ENCODE results near the gene TGM1.

GRCh38 chr14:24253936-24254335, 9.0 kb downstream of the TGM1 start:
- TF ChIP-seq CTCF (IDR thresholded peaks at IDR 0.05) = no peak
- no peak for TF ChIP-seq EZH2 (IDR thresholded peaks at IDR 0.05)

Measured in neural progenitor cell (in vitro differentiated cells).